Retinal pigment epithelial cell (primary cell): ENCODE results near the gene SH3BP2.

Experiments
- DNase-seq: peaks from one replicate; pipeline ENCODE4 v3.0.0-alpha.2; 2010; ENCODE audit warnings: low read depth
- H3K4me3 ChIP-seq: 2 replicates; pipeline ENCODE4 v1.5.1; 2011; ENCODE audit warnings: mild to moderate bottlenecking, low read length, control low read depth, moderate library complexity
- CTCF ChIP-seq: conservative IDR thresholded peaks from 2 replicates; pipeline ENCODE4 v1.5.1; 2011; ENCODE audit warnings: low read depth, low read length, control low read depth, inconsistent platforms

The SH3BP2 gene

GRCh38 chr4:2862528-2862927 lies 69.6 kb downstream of the SH3BP2 start:
- peak; percentile 26 for DNase-seq
- no peak for TF ChIP-seq CTCF
- no peak overlapping the region for H3K4me3 ChIP-seq

- no peak for TF ChIP-seq CTCF
- no peak for DNase-seq
- H3K4me3 ChIP-seq = no peak overlapping the region
Measured at GRCh38 chr4:2863649-2864048, 70.8 kb downstream of the SH3BP2 start.

GRCh38 chr4:2865196-2865780 lies 72.4 kb downstream of the SH3BP2 start:
- DNase-seq = no peak
- TF ChIP-seq CTCF = no peak

GRCh38 chr4:2866160-2866861 lies 73.4 kb downstream of the SH3BP2 start:
- H3K4me3 ChIP-seq = no peak overlapping the region
- no peak for DNase-seq
- no peak for TF ChIP-seq CTCF

More at GRCh38 chr4:2865196-2865780, 72.4 kb downstream of the SH3BP2 start:
- no peak overlapping the region for H3K4me3 ChIP-seq

GRCh38 chr4:2866891-2867290 lies 74.0 kb downstream of the SH3BP2 start:
- DNase-seq = no peak
- H3K4me3 ChIP-seq = no peak overlapping the region
- no peak for TF ChIP-seq CTCF

- TF ChIP-seq CTCF = no peak
- no peak overlapping the region for H3K4me3 ChIP-seq
- DNase-seq = peak; percentile 21
Measured at GRCh38 chr4:2867758-2868491, 75.0 kb downstream of the SH3BP2 start.
